Brain pericyte (primary cell): ENCODE measurements around the gene KCNJ2.

Source experiments
- DNase-seq: peaks from one replicate; pipeline ENCODE4 v3.0.0-alpha.2; 2012; ENCODE audit warnings: low read depth, low spot score

Gene KCNJ2

DNA sequence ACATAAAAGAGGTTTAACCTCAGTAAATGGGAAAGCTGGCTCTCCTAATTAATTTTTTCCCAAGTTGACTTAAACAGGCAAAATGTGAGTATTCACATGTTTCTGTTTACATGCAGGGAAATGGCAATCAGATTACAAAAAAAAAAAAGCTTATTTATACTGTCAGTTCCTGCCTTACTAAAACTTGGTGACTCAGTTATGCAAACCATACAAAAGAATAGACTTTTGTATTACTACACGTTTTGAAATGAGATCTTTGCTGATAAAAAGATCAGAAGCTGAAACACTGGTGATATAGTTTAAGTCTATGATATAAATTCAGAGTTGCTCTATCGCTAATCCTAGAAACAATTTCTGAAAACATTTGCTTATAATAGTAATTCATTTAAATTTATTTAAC, 9.4 kb upstream of the KCNJ2 start:
- DNase-seq: no peak

DNA sequence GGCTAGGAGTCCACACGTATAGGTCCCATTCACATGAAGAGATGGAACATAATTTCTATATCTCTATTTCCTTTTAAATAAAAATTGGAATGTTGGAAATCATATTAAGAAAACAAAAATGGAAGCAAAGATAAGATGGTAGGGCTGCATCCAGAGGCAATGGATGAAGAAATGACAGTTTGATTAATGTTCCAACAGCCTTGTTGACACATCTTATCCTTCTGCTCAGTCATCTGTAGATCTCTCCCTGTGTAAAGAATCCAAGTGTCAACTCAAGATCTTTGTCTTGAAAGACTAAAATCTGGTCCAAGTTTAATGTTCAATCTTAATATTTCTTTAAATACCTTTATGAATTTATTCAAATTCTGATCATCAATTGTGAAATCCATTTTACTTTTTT, 7.8 kb upstream of the KCNJ2 start:
- no peak for DNase-seq

DNA sequence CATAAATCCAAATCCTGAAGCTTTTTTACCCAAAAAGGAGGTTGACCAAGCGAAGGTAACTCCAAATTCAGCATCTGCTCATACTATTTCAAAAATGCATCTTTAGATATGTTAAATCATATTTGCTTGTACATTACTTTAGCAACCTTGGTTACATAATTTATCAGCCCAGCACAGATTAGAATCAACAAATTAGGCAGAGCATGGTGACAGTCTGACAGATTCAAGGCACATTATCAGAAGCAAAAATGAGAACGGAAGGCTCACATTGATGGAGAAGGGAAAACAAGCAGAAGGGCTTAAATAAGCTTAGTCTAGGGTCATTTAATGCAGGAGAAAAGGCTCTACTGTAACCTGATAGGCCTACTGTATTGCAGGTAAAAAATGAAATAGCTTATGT, 3.9 kb upstream of the KCNJ2 start:
- no peak for DNase-seq

DNA sequence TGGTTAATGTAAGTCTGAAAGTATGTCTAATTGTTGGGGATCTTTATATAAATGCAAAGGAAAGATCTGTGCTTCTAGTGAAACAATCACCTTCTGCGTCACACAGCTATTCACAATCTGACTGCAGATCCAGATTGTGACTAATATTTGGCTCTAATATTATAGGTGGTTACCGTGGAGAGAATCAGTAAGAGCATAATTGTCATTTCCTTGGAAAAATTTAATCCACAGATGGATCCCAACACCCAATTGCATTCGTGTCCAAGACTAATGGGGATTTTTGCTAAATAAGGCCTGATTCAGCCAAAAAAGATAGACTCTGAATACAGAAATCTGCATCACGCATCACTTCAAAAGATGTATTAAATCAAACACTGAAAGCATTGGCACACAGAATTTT, 2.7 kb upstream of the KCNJ2 start:
- no peak for DNase-seq

DNA sequence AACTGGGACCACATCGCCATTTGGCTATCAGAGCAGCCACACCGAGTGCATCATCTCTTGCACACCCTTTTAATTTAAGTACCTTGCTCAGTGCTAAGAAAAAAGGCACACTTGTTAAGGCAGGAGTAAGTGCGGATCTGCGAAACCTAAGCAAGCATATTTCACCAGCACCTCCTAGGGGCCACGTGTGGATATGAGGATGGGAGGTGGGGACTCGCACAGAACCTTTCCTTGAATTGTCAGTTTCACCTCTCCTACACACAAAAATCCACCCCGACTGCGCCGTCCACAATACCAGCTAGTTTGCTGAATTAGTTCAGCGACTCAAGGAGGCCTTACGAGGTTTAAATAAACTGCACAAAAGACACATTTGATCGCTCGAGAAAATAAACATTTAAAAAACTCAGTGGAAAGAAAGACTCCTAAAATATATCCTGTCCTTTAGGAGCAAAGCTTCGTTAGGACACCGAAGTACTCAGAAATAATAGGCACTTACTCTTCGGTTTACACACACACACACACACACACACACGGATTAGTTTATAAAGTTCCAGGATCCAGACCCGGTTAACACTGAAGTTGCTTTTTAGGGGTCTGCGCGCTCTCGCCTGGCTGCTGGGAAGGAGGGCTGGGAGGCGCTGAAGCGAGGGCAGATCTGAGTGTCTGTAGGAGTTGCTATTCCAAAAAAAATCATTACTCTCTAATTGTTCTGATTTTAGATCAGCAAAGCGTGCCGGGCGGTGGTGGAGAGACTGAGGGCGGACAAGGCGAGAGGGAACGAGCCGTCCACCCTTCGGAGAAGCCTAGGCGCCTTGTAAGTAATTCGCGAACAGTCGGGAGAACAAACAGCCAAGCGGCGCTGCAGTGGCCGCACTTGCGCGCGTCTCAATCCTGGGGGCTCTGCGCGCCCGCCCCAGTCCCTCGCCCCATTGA, 1.0 kb upstream of the KCNJ2 start:
- DNase-seq: no peak

DNA sequence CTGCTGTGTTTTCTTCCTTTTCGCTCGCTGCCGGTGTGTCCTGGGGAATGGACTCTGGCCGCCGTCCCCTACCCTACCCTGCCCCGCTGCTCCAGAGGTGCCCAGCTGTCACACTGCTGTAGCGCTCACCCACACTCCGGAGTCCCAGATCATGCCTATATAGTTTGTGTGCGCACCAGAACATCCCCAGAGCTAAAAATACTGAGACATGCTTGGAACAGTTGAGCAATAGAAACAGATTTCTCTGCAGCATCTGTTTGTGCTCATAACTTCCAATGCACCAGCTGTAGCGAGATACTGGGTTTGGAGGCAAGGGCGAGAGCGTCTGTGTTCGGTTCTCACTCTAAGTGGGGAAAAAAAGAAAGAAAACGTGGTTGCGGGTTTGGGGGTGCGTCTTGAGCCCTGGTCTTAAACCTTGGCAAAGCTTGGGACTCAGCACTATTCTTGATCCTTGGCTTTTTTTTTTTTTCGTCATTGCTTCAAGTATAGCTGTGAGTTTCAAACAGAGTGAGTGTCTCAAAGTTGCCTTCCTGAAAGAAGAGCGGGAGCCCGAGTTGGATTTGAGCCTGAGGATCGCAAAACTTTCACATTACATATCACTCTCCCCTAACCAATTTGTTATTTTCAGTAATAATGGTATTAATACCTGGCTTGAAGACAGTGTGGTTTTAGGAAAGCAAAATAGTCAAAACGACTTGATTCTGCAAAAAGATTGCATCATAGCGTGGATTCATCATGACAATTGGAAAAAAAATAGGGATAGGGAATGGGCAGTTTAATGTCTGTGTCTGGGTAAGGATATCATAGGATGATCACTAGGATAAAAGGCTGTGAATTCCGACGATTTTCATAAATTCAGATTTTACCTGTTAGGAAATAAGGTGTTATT, 621 bp downstream of the KCNJ2 start:
- DNase-seq: no peak

DNA sequence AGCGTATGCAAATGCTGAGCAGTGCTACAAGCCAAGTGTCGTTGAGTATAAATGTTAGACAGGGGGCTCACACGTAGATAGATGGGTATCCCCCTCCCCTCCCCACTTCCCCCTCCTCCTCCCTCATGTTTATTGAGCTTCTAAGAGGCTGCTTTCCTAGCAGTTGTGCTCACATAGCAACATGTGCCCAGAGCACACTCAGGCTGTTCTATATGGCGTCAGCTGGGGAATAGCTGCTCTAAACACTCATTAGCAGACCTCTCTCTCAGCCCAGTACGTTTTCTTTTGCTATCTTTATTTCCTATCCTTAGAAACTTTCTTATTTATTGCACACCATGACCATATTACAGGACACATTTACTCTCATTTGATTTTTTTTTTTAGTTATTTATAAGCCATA, 1.8 kb downstream of the KCNJ2 start:
- no peak for DNase-seq

DNA sequence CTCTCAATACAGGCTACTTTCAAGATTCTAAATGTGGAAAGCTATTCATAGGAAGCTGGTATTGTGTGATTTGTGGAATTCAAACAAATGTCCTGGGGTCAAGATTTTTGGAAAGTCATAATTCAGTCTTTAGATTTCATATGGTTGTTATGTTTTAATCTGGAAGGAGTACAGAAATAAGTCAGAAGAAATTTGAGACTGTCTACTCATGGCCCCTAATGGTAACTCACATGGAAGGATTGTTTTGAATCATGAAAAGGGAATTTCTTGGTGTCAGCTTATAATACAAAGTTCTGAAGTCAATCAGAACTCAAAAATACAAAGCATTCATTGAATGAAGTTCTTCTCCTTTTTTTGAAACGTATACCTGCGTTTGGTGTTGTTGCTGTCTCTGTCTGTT, 3.1 kb downstream of the KCNJ2 start:
- no peak for DNase-seq

DNA sequence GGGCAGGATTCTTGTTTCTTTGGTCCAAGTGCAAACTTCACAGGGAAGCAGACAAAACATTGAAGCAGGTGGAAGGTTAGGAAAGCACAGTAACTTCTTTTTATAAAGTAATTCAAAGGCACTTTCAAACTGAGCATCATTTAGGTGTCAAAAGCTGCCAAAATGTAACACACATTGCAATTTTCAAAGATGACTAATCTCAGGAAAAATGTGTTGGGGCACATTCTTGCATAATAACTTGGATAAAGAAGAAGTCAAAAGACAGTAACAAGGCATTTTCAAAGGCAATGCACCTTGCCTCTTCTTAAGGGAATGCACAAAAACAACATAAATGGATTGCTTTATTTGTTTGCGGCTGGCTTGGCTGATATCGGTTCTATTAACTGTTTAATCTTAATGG, 3.6 kb downstream of the KCNJ2 start:
- DNase-seq: no peak

DNA sequence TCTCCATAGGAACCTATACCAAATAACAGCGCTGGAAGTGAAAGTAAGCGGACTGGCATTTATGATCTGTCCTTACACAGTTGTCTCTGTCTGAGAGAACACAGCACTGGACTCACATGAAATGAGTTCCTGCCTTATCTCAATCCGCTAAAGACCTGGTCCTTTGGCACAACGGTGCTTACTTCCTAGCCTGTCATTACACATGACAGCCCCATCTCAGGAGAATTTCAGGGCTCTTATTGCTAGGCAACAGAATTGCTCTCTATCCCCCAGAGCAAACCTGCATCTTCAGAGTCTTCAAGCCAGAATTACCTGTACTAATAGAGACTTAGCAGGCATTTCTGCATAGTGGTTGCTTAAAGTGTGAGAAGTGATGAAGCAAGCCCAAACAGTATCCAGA, 4.3 kb downstream of the KCNJ2 start:
- DNase-seq: no peak

DNA sequence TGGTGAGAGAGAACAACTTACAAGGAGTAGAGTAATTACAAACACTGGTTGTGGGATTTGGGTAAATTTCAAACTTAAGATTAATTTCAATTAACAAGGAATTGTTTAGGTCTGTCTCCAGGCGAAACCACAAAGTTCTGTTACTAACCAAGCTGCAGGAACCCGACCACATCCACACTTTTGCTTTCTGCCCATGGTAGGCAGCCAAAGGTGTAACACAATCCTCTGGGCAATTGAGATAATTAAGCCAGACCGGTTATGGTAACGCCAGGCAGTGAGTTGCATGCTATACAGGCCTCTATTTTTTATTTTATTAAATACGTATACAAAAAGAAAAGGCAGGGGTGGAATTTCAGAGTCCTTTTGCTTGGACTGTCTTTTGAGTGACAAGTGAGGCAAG, 12.0 kb downstream of the KCNJ2 start:
- no peak for DNase-seq

DNA sequence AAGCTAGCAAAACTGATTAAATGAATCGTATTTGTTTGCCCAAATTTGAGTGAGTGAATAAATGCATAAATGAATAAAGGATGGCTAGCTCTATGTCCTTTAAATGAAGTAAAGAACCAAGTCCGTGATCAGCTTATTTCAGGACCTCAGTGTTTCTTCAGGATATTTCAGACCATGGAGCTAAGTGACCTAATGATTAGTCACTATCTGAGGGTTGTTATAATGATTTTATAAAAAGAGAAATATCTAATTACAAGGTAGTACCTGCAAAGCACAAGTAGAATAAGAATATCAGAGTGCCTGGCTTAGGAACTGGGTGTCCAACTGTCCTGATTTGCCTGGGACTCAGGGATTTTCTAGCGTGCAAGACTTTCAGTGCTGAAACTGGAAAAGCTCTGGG, 12.5 kb downstream of the KCNJ2 start:
- no peak for DNase-seq

DNA sequence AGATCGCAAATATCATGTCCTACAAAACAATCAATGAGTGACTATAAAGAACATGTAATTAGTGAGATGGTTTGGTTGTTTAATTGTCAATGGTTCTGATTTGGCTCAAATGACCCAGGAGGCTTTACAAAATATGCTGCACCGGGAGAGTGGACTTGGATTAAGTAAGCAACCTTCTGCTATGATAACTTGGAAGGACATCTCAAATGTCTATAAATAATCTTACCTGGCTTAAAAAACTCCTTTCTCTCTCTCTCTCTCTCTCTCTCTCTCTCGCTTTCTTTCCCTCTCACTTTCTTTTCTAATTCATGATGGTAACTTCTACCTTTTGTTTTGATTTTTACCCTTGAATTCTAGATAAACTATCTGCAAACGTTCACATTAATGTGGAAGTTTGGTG, 14.2 kb downstream of the KCNJ2 start:
- no peak for DNase-seq

DNA sequence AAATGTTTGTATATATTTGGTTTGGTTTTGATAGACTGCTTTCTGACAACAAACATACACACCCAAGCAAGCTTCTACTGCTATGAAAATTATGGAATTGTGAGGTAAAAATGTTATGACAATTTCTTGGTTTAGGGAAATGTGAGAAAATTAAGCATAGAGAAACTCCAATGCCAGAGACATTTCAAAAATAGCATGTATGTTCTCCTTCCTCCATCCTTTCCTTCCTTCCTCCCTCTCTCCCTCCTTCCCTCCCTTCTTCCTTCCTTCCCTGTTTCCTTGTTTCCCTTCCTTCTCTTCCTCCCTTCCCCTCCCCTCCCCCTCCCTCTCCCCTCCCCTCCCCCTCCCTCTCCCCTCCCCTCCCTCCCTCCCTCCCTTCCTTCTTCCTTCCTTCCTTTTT, 14.9 kb downstream of the KCNJ2 start:
- no peak for DNase-seq

DNA sequence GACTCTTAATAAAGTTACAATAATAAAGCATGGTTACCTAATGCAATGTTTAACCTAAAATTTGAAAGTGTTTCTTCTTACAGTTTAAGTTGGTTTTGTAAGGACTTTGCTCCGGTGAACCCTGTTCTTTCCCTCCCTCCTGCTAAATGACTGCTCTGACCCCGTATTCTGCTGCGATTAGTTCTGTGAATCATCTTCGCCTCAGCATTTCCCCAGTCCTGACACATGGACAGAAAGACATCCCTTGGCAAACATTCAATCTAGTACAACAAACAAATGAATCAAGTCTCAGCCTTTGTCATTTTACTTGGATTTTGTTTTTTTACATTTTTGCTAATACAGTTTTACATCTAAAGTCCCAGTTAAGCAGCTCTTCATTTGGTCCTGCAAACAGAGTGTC, 15.4 kb downstream of the KCNJ2 start:
- DNase-seq: no peak

DNA sequence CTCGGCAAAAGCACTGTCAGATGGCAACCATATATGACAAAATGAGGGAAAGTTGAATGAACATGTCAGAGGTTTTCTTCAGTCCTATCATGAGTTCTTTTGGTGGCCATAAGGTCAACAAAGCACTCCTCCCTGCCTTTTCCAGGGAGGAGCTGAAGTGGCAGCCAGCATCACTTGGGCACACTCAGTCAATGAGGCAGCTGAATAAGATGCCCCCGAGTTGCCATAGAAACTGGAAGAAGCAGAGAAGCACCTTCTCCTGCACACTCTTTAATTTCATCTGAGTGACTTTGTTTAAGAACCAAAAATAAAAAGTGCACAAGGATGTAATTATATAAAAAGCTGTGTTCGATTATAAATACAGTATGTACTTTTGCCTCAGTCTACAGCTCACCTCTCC, 16.0 kb downstream of the KCNJ2 start:
- DNase-seq: no peak

DNA sequence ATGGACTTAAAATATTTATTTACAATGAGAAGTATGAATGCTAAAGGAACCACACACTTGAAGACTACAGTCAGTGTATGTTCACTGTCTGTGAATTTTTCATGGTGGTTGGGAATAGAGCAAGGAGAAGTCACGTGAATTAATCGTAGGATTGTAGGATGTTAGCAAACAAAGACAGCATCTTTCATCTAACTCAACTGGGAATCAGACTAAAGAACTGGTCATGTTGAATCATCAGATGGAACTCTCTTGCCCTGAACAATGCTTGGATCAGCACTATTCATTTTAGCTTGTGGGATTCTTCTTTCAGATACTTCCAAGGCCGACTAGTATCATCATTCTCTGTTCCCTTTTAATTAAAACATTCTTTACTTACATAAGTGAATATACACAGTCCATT, 18.1 kb downstream of the KCNJ2 start:
- DNase-seq: no peak

DNA sequence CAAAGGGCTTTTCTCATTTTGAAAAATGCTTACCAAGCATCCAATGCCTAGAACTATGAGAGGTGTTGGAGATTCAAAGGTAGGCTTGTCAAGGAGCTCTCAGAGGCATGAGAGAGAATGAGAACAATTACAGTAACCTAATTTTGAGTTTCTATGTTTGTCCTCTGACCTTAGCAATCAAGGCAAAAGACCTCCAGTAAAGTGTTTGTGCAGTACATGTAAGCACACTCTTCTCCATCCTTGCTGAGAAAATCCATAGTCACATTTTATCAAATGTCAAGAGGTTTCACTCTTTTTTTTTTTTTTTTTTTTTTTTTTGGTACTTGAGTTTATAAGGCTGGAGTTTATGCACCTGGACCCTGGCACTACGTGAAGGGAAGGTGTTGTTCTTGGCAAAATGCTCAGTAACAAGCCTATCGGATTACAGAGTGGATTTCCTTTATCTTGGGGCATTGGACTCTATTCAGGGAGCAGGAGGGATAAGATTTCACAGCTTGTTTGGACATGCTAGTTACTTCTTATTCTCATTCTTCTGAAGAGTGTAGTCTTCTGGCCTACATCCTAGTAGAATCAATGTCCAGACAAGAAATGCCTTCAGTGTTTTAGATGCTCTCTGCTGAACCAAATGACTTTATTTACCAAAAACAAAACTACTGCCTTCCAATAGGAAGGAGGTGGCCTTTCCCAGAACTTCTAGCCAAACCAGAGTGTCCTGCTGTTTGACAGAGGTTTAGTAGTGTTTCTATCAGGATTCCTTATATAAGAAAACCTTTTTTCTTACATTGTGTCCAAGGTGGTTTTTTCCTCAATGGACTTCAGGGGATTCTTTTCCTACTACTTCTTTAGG, 21.9 kb downstream of the KCNJ2 start:
- no peak for DNase-seq

DNA sequence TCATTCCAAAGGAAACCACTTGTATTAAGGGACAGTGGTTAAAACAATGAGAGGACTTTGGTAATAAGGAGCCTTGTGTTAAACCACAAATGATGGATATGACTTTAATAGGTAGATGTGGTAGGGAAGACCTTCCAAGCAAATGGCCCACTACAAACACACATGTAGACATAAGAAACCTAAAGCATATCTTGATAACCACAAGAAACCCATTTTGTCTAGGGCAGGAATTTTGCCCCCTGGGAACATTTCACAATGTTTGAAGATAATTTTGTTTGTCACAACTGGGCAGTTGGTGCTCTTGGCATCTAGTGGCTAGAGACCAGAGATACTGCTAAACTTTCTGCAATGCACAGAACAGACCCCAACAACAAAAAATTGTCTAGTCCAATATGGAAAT, 25.8 kb downstream of the KCNJ2 start:
- DNase-seq: no peak

DNA sequence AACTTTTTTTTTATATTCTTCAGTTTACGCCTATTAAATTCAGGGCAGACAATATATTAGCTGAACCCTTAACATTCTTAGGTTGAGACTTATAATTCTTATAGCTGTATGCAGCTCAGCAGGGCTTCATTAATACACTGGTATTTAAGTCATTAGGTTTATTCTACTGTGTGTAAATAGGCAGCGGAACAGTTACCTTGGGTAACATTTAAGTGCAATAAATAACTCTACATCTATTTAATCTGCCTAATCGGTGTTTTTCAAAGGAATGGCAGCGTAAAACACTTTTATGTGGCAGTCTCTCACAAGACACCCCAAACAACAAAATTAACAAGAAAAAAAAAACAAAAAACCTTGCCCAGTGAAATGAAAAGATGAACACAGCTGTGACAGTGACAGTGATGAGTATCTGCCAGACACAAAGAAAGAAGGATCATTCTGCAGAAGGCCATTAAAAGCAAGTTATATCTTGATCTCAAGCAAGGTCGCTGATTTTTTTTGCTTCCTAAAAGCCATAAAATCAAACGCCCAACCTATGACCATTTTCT, 32.6 kb downstream of the KCNJ2 start:
- DNase-seq: no peak

DNA sequence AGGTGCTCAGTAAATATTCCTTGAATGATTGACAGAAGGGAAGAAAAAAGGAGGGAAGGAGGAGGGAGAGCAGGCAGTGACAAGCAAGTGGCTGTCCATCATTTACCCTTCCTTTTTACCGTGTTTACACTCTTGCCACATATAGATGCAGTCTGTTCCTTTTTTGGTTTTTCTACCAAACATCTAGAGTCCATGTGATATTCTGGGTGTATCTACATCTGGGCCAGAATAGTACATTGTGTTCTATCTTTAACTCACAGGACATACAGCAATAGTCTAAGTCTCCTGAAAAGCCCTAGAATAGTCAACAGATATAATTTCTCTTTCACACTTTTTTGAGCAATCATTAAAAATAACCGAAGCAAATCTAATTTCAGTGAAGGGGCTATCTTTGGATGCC, 33.5 kb downstream of the KCNJ2 start:
- no peak for DNase-seq

DNA sequence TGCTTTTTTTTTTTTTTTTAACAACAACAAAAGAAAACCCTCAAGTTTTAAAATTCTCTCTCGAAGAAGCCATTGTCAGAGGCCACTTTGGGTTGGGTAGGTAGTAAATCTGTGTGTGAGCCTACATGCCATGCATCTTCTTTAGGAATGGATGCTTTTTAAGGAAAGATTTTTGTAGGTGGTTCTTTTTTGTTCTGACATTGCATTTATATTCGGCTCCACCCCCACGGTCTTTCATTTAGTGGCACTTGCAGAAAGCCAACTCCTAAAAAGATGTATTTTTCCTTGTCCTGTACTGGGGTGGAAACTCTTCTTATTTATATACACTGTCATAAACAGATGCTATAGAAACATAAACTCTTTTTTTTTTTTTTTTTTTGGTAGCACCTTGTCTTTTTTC, 35.1 kb downstream of the KCNJ2 start:
- DNase-seq: no peak
